Posterior vena cava (tissue), 2 donors: Measurements from ENCODE around the gene GTF2H4. TPM values are rescaled to one million over a fixed set of nuclear protein-coding genes. Genes with fewer than 3 reads are reported as not detected.
"Not testable (repeated sequence)": the region's sequence is repeated elsewhere in the genome, so short reads cannot be mapped to it uniquely, and the experiment has no call there.

Experiments used
- DNase-seq: peaks from one replicate; pipeline ENCODE4 v3.0.0-alpha.2; 2020; ENCODE audit warnings: low spot score
- intact Hi-C, 2 donors: fragments of 100-400 bp; cut with DNase I; formaldehyde crosslinking; loops; one replicate each; pipeline versions ENCODE4 v1.14.1 to v1.14.2; 2022 to 2023
- long read RNA-seq, 2 donors: library from polyadenylated mRNA; unstranded; transcript quantifications; one replicate each; pipeline ENCODE4 v2.0.0, GENCODE V29; 2020 to 2021
- total RNA-seq, 2 donors: library from RNA; stranded (reverse); fragmentation: NEBNext Ultra II Directional; extraction: Animal tissue kit (Norgen Biotek cat#: 25700); gene quantifications; one replicate each; pipeline ENCODE4 v1.2.1, GENCODE V29; 2021
- donor health status: DM: yes; HTN: yes; CAD: no.
- donor health status: DM: yes; HTN: yes; CAD: no.

The GTF2H4 gene
- total RNA-seq: 10 to 100 TPM; 27.2 to 37.8 TPM
- long read RNA-seq, donor 1: 0 reads
- long read RNA-seq, donor 2, transcript GTF2H4-201 (14 exons, 1,735 nt): major isoform, 10 of 20 reads
- long read RNA-seq, donor 2, partial matches to known transcripts: 0 of 20 reads
- long read RNA-seq, donor 2, other reads (novel, unspliced or antisense): 10 of 20 reads

- peak; percentile 99 for DNase-seq
- intact Hi-C loops: no loop called here
Measured at GRCh38 chr6:30907758-30908591, at the start of gene GTF2H4. Gene GTF2H4 (plus strand): TSS chr6:30908207.

- intact Hi-C loops: loop anchor here in 1 of 2 donors (1.0 kb wide), 1 partner anchor 30 kb away; no protein-coding TSS in a partner anchor
Measured at GRCh38 chr6:30859726-30860125, 48.3 kb upstream of the GTF2H4 start.

GRCh38 chr6:30861257-30862048 lies 46.6 kb upstream of the GTF2H4 start:
- no peak for DNase-seq
- intact Hi-C loops: no loop called here

More at GRCh38 chr6:30859726-30860125, 48.3 kb upstream of the GTF2H4 start:
- not testable (repeated sequence) for DNase-seq

- intact Hi-C loops: no loop called here
- no peak for DNase-seq
Measured at GRCh38 chr6:30862156-30862875, 45.7 kb upstream of the GTF2H4 start.

GRCh38 chr6:30864325-30864724 lies 43.7 kb upstream of the GTF2H4 start:
- intact Hi-C loops: no loop called here
- DNase-seq: no peak

- DNase-seq, intact Hi-C loops: not testable (repeated sequence)
Measured at GRCh38 chr6:30869241-30869749, 38.7 kb upstream of the GTF2H4 start.

- intact Hi-C loops: no loop called here
- no peak for DNase-seq
Measured at GRCh38 chr6:30870546-30870945, 37.5 kb upstream of the GTF2H4 start.

- no peak for DNase-seq
- intact Hi-C loops: no loop called here
Measured at GRCh38 chr6:30871592-30872183, 36.3 kb upstream of the GTF2H4 start.

GRCh38 chr6:30873137-30873640 lies 34.8 kb upstream of the GTF2H4 start:
- no peak for DNase-seq
- intact Hi-C loops: no loop called here

- DNase-seq, intact Hi-C loops: not testable (repeated sequence)
Measured at GRCh38 chr6:30873795-30874194, 34.2 kb upstream of the GTF2H4 start.

GRCh38 chr6:30875244-30876038 lies 32.6 kb upstream of the GTF2H4 start:
- no peak for DNase-seq
- intact Hi-C loops: loop anchor here in 1 of 2 donors (5.0 kb wide), 1 partner anchor 48 kb away; no protein-coding TSS in a partner anchor

GRCh38 chr6:30876039-30876730 lies 31.8 kb upstream of the GTF2H4 start:
- DNase-seq: no peak
- intact Hi-C loops: loop anchor here in 1 of 2 donors (5.0 kb wide), 1 partner anchor 49 kb away; no protein-coding TSS in a partner anchor

GRCh38 chr6:30877419-30878262 lies 30.4 kb upstream of the GTF2H4 start:
- intact Hi-C loops: loop anchor here (2.0 to 5.0 kb wide), 2 partner anchors 49 to 50 kb away; no protein-coding TSS in a partner anchor
- DNase-seq: peak; percentile 95

- DNase-seq: peak; percentile 64
- intact Hi-C loops: loop anchor here (2.0 to 5.0 kb wide), 3 partner anchors 51 to 153 kb away; no protein-coding TSS in a partner anchor
Measured at GRCh38 chr6:30879684-30880427, 28.2 kb upstream of the GTF2H4 start.

- peak; percentile 77 for DNase-seq
- intact Hi-C loops: loop anchor here in 1 of 2 donors (5.0 kb wide), 1 partner anchor 153 kb away; no protein-coding TSS in a partner anchor
Measured at GRCh38 chr6:30880698-30881252, 27.2 kb upstream of the GTF2H4 start.
